ENCODE results near the gene SHOC2. TPM values are rescaled to one million over a fixed set of nuclear protein-coding genes. Genes with fewer than 3 reads are reported as not detected.

SHOC2 gene
- total RNA-seq, 2 donors from 2014 or later = 47.2 to 79.1 TPM

DNA sequence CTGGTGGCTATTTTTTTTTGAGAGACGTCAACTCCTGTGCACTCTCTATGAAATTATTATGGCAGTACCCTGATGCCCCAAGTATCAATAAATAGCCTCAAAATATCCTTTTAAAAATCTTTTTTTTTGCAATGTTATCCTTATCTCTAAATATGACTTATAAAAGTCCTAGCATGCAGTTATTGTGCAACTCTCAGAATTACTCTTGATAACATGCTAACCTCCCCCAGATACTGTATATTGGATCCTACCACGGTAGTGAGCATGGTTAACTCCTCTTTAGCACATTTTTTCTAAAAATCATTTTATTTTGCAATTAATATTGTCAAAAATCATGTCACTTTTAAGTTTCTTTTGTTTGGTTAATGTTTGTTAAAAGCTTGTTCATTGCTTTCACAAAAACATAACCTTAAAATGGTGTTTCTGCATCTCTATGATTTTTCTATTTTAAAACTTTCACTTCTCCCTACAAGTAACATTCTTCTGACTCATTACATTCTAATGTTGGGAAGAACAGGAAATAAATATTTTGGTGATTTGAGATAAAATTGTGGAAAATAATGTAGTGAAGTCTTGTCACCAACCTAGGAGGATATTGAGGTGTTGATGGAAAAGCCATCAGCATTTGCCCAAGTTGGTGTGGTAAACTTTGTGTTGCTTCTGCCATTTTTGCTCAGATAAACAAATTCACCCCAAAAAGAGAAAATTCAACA, 115.3 kb downstream of the SHOC2 start:
- no peaks in the 10 kb centered on the region for H3K27me3 ChIP-seq
- no peaks in the 10 kb centered on the region for H3K36me3 ChIP-seq
- DNase-seq = no peak
- no peaks in the 10 kb centered on the region for H3K4me1 ChIP-seq
- intact Hi-C loops (cut with DNase I) = no loop called here
- no peak overlapping the region for H3K4me3 ChIP-seq
- H3K9ac ChIP-seq (ENCODE audit: low read depth in 2 of 2, low read length in 2 of 2) = no peak overlapping the region
- TF ChIP-seq, protein P1, sequence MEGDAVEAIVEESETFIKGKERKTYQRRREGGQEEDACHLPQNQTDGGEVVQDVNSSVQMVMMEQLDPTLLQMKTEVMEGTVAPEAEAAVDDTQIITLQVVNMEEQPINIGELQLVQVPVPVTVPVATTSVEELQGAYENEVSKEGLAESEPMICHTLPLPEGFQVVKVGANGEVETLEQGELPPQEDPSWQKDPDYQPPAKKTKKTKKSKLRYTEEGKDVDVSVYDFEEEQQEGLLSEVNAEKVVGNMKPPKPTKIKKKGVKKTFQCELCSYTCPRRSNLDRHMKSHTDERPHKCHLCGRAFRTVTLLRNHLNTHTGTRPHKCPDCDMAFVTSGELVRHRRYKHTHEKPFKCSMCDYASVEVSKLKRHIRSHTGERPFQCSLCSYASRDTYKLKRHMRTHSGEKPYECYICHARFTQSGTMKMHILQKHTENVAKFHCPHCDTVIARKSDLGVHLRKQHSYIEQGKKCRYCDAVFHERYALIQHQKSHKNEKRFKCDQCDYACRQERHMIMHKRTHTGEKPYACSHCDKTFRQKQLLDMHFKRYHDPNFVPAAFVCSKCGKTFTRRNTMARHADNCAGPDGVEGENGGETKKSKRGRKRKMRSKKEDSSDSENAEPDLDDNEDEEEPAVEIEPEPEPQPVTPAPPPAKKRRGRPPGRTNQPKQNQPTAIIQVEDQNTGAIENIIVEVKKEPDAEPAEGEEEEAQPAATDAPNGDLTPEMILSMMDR (IDR thresholded peaks at IDR 0.05) = no peak
- H3K9me3 ChIP-seq = no peaks in the 10 kb centered on the region
- H3K27ac ChIP-seq = no peak overlapping the region

DNA sequence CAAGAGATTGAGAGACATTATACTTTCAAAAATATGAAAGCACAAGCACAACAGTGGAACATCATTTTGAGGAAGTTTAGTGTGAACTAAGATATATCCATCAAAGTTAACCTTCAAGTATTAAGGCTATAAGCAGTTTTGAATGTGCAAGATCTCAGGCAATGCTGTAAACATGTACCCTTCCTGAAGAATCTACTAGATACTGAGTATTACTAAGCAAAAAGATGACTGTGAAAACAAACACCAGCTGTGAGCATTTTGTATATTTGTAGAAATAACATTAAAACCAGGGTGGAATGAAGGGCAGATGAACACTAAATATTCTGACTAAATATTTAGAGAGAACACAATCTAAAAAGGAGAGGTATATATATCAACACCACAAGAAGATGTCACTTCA, 116.1 kb downstream of the SHOC2 start:
- no peak for DNase-seq
- Histone ChIP-seq H3K36me3 (no peaks in the 10 kb centered on the region), H3K4me3 (no peak overlapping the region), H3K27me3 (no peaks in the 10 kb centered on the region), H3K9ac (ENCODE audit: low read depth in 2 of 2, low read length in 2 of 2) (no peak overlapping the region), H3K27ac (no peak overlapping the region), H3K9me3 (no peaks in the 10 kb centered on the region), H3K4me1 (no peaks in the 10 kb centered on the region)
- intact Hi-C loops (cut with DNase I) = no loop called here
- TF ChIP-seq, protein P1 (IDR thresholded peaks at IDR 0.05) = no peak

DNA sequence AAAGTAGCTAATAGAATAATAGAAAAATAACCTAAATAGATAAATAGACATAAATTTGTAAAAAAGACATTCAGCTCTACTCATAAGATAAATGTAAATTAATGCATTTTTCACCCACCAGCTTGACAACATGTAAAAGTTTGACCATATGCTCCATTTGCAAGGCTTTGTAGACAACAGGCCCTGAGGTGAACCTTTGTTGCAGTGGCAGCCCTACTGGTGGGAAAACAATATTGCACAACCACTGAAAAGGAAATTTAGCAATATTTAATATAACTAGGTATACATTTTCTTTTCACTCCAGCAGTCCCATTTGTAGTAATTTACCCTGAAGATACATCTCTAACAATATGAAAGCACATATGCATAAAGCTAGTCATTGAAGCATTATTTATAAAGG, 118.5 kb downstream of the SHOC2 start:
- intact Hi-C loops (cut with DNase I) = no loop called here
- Histone ChIP-seq H3K4me3 (no peak overlapping the region), H3K27ac (no peak overlapping the region), H3K4me1 (no peaks in the 10 kb centered on the region), H3K36me3 (no peaks in the 10 kb centered on the region), H3K9ac (ENCODE audit: low read depth in 2 of 2, low read length in 2 of 2) (no peak overlapping the region), H3K27me3 (no peaks in the 10 kb centered on the region), H3K9me3 (no peaks in the 10 kb centered on the region)
- TF ChIP-seq, protein P1 (IDR thresholded peaks at IDR 0.05) = peak; percentile 15
- DNase-seq = no peak

DNA sequence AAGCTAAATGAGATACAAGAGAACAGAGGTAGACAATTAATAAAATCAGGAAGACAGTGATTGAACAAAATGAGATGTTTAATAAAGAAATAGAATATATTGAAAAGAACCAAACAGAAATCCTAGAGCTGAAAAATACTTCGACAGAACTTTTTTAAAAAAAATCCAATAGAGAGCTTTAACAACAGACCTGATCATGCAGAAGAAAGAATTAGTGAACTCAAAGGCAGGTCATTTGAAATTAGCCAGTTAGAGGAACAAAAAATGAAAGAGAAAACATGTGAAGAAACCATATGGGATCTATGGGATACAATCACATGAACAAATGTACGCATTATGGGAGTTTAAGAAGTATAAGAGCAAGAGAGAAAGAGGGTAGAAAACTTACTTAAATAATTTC, 120.1 kb downstream of the SHOC2 start:
- Histone ChIP-seq H3K27ac (no peak overlapping the region), H3K36me3 (no peaks in the 10 kb centered on the region), H3K27me3 (no peaks in the 10 kb centered on the region), H3K4me1 (no peaks in the 10 kb centered on the region), H3K9ac (ENCODE audit: low read depth in 2 of 2, low read length in 2 of 2) (no peak overlapping the region), H3K4me3 (no peak overlapping the region), H3K9me3 (no peaks in the 10 kb centered on the region)
- DNase-seq = no peak
- intact Hi-C loops (cut with DNase I) = no loop called here
- TF ChIP-seq, protein P1 (IDR thresholded peaks at IDR 0.05) = no peak

DNA sequence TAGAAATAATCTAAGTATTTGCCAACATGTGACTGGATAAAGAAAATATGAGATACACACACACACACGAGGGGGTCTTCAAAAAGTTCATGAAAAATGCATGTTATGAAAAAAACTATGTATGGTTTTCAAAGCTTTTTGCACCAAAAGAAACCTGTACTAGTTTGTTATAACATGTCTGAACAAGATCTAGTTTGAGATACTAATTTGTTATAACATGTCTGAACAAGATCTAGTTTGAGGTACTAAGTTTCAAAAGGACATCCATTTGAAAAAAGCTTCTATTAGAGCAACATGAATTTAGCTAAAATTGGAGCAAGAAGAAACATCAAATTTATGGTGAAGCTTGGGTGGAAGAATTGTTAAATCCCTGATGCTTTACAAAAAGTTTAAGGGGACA, 137.6 kb downstream of the SHOC2 start:
- H3K36me3 ChIP-seq = no peaks in the 10 kb centered on the region
- no peaks in the 10 kb centered on the region for H3K4me1 ChIP-seq
- intact Hi-C loops (cut with DNase I) = no loop called here
- DNase-seq = no peak
- H3K27ac ChIP-seq = no peak overlapping the region
- no peak overlapping the region for H3K4me3 ChIP-seq
- no peaks in the 10 kb centered on the region for H3K27me3 ChIP-seq
- H3K9me3 ChIP-seq = no peaks in the 10 kb centered on the region
- TF ChIP-seq, protein P1 (IDR thresholded peaks at IDR 0.05) = no peak
- no peak overlapping the region for H3K9ac ChIP-seq (ENCODE audit: low read depth in 2 of 2, low read length in 2 of 2)

Small RNAs within 50 kb of the gene (microRNA-seq; reads per million reads assigned to microRNA genes)
- not detected for gene MIR548E

Other genes with a start within 250 kb of the SHOC2 start
- gene PDCD4, start 47.7 kb upstream of the SHOC2 start, total RNA-seq = 100 to 1,000 TPM; 397 to 463 TPM
- 10 to 100 TPM; 17.7 to 19.1 TPM for gene BBIP1, start 424 bp upstream of the SHOC2 start, total RNA-seq
- gene ADRA2A, start 157.4 kb downstream of the SHOC2 start, total RNA-seq = 10 to 100 TPM; 12.8 to 14.3 TPM

Measured in colonic mucosa (tissue), 4 donors.